HEK293 (cell line): ENCODE measurements around the gene YARS1.

Experiments used
- GLIS1 ChIP-seq: fragments of 450-650 bp; formaldehyde crosslinking; IDR thresholded peaks from 2 replicates; pipeline ENCODE4 v1.5.1; 2016; ENCODE audit warnings: missing biosample characterization, missing genetic modification characterization
- SP2 ChIP-seq: fragments of 450-650 bp; formaldehyde crosslinking; IDR thresholded peaks from 2 replicates; pipeline ENCODE4 v1.5.1; 2016; ENCODE audit warnings: missing biosample characterization, missing genetic modification characterization
- WT1 ChIP-seq: fragments of 450-650 bp; formaldehyde crosslinking; IDR thresholded peaks from 2 replicates; pipeline ENCODE4 v1.5.1; 2016; ENCODE audit warnings: missing biosample characterization, missing genetic modification characterization
- ZFP41 ChIP-seq: fragments of 450-650 bp; formaldehyde crosslinking; IDR thresholded peaks from 2 replicates; pipeline ENCODE4 v1.5.1; 2016; ENCODE audit warnings: missing biosample characterization, missing genetic modification characterization, borderline replicate concordance
- ZNF112 ChIP-seq: fragments of 450-650 bp; formaldehyde crosslinking; IDR thresholded peaks from 2 replicates; pipeline ENCODE4 v1.5.0; 2017; ENCODE audit warnings: missing biosample characterization, missing genetic modification characterization
- ZNF24 ChIP-seq: fragments of 450-650 bp; formaldehyde crosslinking; IDR thresholded peaks from 2 replicates; pipeline ENCODE4 v1.5.1; 2016; ENCODE audit warnings: missing biosample characterization, missing genetic modification characterization
- ZNF248 ChIP-seq: fragments of 450-650 bp; formaldehyde crosslinking; IDR thresholded peaks from 2 replicates; pipeline ENCODE4 v1.5.1; 2017; ENCODE audit warnings: missing biosample characterization, missing genetic modification characterization
- ZNF350 ChIP-seq: fragments of 450-650 bp; formaldehyde crosslinking; IDR thresholded peaks from 2 replicates; pipeline ENCODE4 v1.5.0; 2017; ENCODE audit warnings: missing biosample characterization, mild to moderate bottlenecking, missing genetic modification characterization
- ZNF473 ChIP-seq: fragments of 450-650 bp; formaldehyde crosslinking; IDR thresholded peaks from 2 replicates; pipeline ENCODE4 v1.5.1; 2017; ENCODE audit warnings: missing biosample characterization, missing genetic modification characterization
- TF ChIP-seq, protein P1 (sequence below): fragments of 450-650 bp; formaldehyde crosslinking; IDR thresholded peaks from 2 replicates; pipeline ENCODE4 v1.5.1; 2016; ENCODE audit warnings: missing biosample characterization, missing genetic modification characterization
- TF ChIP-seq, protein P2 (sequence below): fragments of 450-650 bp; formaldehyde crosslinking; IDR thresholded peaks from 2 replicates; pipeline ENCODE4 v1.5.1; 2016; ENCODE audit warnings: missing biosample characterization, missing genetic modification characterization
- TF ChIP-seq, protein P3 (sequence below): fragments of 450-650 bp; formaldehyde crosslinking; IDR thresholded peaks from 2 replicates; pipeline ENCODE4 v1.5.1; 2017; ENCODE audit warnings: missing biosample characterization, missing genetic modification characterization

DNA sequence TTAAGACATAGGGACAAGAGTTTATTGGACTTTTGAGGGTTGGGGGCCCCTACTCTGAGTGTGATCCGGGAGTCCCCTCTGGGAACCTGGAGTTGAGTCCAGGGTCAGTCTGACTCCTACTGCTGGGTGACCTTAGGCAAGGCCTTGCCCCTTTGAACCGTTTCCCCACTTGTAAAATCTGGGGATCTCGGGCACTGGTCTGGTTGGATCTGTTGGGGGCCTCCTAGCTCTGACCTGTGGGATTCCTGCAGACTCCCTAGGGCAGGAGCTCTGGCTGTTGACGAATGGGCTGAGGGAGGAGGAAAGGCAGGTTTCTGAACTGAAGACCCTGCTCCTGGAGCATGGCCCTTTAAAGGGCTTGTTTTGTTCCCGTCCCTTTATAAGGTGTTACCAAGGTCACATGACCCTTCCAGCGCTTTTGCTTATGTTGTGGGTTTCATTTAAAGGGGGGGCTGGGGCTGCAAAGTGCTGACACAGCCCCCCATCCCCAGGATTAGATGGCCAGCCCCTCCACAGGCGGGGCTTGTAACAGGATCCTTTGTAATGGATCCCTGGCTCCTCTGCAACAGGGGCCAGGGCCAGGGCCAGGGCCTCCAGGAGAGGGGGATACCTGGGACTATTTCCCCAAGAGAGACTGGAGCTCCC is 50.7 kb downstream of the YARS1 start:
- no peak for TF ChIP-seq GLIS1
- TF ChIP-seq, protein P1, sequence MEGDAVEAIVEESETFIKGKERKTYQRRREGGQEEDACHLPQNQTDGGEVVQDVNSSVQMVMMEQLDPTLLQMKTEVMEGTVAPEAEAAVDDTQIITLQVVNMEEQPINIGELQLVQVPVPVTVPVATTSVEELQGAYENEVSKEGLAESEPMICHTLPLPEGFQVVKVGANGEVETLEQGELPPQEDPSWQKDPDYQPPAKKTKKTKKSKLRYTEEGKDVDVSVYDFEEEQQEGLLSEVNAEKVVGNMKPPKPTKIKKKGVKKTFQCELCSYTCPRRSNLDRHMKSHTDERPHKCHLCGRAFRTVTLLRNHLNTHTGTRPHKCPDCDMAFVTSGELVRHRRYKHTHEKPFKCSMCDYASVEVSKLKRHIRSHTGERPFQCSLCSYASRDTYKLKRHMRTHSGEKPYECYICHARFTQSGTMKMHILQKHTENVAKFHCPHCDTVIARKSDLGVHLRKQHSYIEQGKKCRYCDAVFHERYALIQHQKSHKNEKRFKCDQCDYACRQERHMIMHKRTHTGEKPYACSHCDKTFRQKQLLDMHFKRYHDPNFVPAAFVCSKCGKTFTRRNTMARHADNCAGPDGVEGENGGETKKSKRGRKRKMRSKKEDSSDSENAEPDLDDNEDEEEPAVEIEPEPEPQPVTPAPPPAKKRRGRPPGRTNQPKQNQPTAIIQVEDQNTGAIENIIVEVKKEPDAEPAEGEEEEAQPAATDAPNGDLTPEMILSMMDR (tag by site-specific recombination), result no peak
- no peak for TF ChIP-seq ZNF350 (tag by site-specific recombination)
- no peak for TF ChIP-seq ZNF24 (tag by site-specific recombination)
- no peak for TF ChIP-seq WT1 (tag by site-specific recombination)
- TF ChIP-seq, protein P2, sequence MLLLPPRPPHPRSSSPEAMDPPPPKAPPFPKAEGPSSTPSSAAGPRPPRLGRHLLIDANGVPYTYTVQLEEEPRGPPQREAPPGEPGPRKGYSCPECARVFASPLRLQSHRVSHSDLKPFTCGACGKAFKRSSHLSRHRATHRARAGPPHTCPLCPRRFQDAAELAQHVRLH (tag by site-specific recombination), result no peak
- TF ChIP-seq ZNF473 (tag by site-specific recombination), result no peak
- TF ChIP-seq ZNF112 (tag by site-specific recombination), result no peak
- no peak for TF ChIP-seq ZFP41 (tag by site-specific recombination)
- TF ChIP-seq, protein P3, sequence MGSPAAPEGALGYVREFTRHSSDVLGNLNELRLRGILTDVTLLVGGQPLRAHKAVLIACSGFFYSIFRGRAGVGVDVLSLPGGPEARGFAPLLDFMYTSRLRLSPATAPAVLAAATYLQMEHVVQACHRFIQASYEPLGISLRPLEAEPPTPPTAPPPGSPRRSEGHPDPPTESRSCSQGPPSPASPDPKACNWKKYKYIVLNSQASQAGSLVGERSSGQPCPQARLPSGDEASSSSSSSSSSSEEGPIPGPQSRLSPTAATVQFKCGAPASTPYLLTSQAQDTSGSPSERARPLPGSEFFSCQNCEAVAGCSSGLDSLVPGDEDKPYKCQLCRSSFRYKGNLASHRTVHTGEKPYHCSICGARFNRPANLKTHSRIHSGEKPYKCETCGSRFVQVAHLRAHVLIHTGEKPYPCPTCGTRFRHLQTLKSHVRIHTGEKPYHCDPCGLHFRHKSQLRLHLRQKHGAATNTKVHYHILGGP (tag by site-specific recombination), result no peak
- TF ChIP-seq ZNF248 (tag by site-specific recombination), result no peak
- no peak; the same call in none of the 2 replicates for TF ChIP-seq SP2 (tag by site-specific recombination)
